Pancreas (tissue), 10 donors: ENCODE results near the gene S100A12. TPM values are rescaled to one million over a fixed set of nuclear protein-coding genes. Genes with fewer than 3 reads are reported as not detected.
"Not testable (repeated sequence)": the region's sequence is repeated elsewhere in the genome, so short reads cannot be mapped to it uniquely, and the experiment has no call there.

Source experiments
- ATAC-seq, 4 donors: fragments of 200-7000 bp; cut with Tn5 transposase; one replicate each; pipeline versions ENCODE4 v1.8.0 to v1.9.1; 2020; ENCODE audit warnings: mild to moderate bottlenecking in 4 of 4, moderate library complexity in 4 of 4
- DNase-seq, 6 donors: peaks; one replicate each; pipeline ENCODE4 v3.0.0-alpha.2; 2020
- FAIRE-seq: peaks from 2 replicates; lab custom pipeline; 2012; peaks lifted over from hg19 to GRCh38; lab: Jason Lieb, UNC
- H3K27ac ChIP-seq, 4 donors: fragments of 200-600 bp; sonication (generic); 1 replicate in 3 of 4; 2 replicates in 1 of 4; pipeline versions ENCODE4 v1.5.0 to v1.8.0; 2020
- H3K27me3 ChIP-seq, 4 donors: fragments of 200-600 bp; one replicate each; pipeline ENCODE4 v1.8.0; 2021
- H3K36me3 ChIP-seq, 3 donors: fragments of 200-600 bp; sonication (generic) in 1 of 3; one replicate each; pipeline versions ENCODE4 v1.5.0 to v1.8.0; 2020 to 2021
- H3K4me1 ChIP-seq, 3 donors: fragments of 200-600 bp; one replicate each; pipeline ENCODE4 v1.8.0; 2021
- H3K4me3 ChIP-seq, 4 donors: fragments of 200-600 bp; sonication (generic) in 2 of 4; one replicate each; pipeline versions ENCODE4 v1.5.0 to v1.8.0; 2020 to 2021
- H3K9me3 ChIP-seq, 4 donors: fragments of 200-600 bp; one replicate each; pipeline ENCODE4 v1.8.0; 2021
- WGBS, 2 donors: extraction: QIAGEN DNeasy Blood & Tissue Kit; methylation state at CpG; one replicate each; pipeline ENCODE4 v1.1.7; 2013; 5-methylcytosine and 5-hydroxymethylcytosine counted together
- intact Hi-C, 3 donors: fragments of 100-400 bp; cut with DNase I; formaldehyde crosslinking; loops; one replicate each; pipeline versions ENCODE4 v1.11.1 to v1.14.2; 2022
- polyA plus RNA-seq, 2 donors: library from polyadenylated mRNA; stranded (reverse); fragments of 200-250 nt; gene quantifications; one replicate each; pipeline ENCODE4 v1.2.3, GENCODE V29; 2013
- total RNA-seq, 6 donors: library from RNA; stranded (reverse); fragmentation: NEBNext Ultra II Directional in 4 of 6; extraction: Animal tissue kit (Norgen Biotek cat#: 25700) in 4 of 6; gene quantifications; one replicate each; pipeline versions ENCODE4 v1.2.1 to v1.2.4, GENCODE V29; 2021 to 2023
- TF ChIP-seq, protein P1 (sequence below), 4 donors: fragments of 200-600 bp; sonication (generic) in 3 of 4; IDR thresholded peaks; one replicate each; pipeline versions ENCODE4 v1.5.0 to v1.8.0; 2021; ENCODE audit warnings: antibody characterized with exemption in 4 of 4
- donor health status: healthy with polysubstance abuse.
- donor health status: DM: no; HTN: no; CAD: no; lungs with moderate emphysema.
- donor health status: DM: no; HTN: no; CAD: no.
- donor health status: control.
- donor health status: control.
- donor health status: Bipolar disorder and iron deficiency.
- donor health status: DM: yes; HTN: yes; CAD: no.
- donor health status: DM: no; HTN: no; CAD: no.
- donor health status: DM: no; HTN: no; CAD: no.
- donor health status: DM: yes; HTN: yes; CAD: no.

The S100A12 gene
- total and polyA plus RNA-seq, 8 donors, result 0.44 to 5.2 (median 1.8) TPM; not detected in 1

DNA sequence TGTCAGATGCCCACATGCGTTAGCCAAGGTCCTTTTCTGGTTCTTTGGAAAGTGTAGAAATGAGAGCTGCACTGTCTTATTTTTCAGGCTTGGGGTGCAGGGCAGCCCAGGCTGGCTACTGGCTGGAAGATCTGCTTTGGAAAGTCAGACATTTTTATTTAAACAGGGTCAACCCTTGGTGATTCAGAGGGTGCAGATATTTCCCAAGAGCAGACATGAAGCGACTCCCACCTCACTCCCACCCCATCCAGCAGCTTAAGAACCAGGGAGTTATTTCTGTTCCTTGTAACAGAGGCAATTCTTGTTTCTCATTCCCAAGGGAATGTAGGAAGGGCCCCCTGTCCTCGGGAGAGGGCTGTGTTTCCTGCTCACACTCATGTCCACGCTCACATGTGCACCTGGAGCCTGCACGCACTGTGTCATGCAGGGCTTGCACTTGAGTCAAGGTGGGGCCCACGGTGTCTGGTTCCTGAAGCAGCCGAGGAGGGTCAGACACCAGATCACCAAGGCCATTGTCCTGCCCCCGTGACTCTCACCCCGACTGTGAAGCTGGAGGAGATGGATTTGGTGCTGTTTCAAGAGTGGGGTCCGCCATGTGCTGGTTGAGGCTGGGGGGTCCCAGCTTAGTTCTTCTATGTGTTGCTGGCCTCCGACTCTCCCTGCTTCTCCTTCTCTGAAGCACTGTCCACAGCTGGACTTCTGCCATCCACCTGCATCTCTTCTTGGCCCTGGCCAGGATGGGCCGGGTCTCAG is 41.9 kb upstream of the S100A12 start:
- Histone ChIP-seq H3K27me3 (no peaks in the 10 kb centered on the region), H3K4me1 (no peaks in the 10 kb centered on the region), H3K27ac (no peak overlapping the region), H3K9me3 (no peaks in the 10 kb centered on the region), H3K36me3 (no peaks in the 10 kb centered on the region), H3K4me3 (no peak overlapping the region)
- ATAC-seq (no peak), DNase-seq (no peak), FAIRE-seq (no peak)
- 50 to 62% methylated on average over 12 of the region's 12 CpGs for WGBS, 2 donors
- intact Hi-C loops, result no loop called here
- TF ChIP-seq, protein P1, sequence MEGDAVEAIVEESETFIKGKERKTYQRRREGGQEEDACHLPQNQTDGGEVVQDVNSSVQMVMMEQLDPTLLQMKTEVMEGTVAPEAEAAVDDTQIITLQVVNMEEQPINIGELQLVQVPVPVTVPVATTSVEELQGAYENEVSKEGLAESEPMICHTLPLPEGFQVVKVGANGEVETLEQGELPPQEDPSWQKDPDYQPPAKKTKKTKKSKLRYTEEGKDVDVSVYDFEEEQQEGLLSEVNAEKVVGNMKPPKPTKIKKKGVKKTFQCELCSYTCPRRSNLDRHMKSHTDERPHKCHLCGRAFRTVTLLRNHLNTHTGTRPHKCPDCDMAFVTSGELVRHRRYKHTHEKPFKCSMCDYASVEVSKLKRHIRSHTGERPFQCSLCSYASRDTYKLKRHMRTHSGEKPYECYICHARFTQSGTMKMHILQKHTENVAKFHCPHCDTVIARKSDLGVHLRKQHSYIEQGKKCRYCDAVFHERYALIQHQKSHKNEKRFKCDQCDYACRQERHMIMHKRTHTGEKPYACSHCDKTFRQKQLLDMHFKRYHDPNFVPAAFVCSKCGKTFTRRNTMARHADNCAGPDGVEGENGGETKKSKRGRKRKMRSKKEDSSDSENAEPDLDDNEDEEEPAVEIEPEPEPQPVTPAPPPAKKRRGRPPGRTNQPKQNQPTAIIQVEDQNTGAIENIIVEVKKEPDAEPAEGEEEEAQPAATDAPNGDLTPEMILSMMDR (IDR thresholded peaks at IDR 0.05), result no peak

DNA sequence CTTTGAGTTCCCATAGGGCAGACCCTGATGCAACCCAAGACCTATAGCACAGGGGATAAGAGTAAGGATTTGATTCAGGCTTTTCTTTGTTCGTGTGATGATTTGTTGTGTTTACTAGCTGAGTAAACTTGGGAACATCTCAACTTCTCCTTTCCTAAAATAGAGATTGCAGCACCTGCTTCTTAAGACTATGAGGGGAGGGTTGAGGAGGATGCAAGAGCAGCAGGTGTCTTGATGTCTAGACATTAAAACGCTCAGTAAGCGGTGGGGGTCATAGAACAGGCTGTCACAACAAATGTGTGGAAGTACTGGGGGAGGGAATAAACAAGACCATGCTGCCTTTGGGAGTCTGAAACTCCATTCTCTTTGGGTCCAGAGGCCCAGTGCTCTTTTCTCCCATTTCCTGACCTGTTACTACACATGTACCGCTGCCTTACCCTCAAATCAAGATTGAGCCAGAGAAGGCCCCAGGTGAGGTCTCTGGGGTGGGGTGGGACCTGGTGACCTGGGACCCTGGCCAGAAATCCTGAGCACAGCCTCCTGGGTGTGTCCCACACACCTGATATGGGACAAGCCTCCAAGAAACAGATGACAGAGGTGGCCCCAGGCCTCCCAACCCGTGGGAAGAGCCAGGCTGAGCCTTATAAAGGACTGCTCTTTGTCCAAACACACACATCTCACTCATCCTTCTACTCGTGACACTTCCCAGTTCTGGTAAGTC is 40.6 kb upstream of the S100A12 start, which contains the start of gene S100A7A:
TSS of gene S100A7A (plus strand) at position 671 of the 721 bp plus-strand sequence. CDS start 1,563 bp downstream, outside the sequence.
- H3K27me3 ChIP-seq, result no peaks in the 10 kb centered on the region
- intact Hi-C loops, result no loop called here
- no peak for FAIRE-seq
- ATAC-seq, result no peak
- no peaks in the 10 kb centered on the region for H3K9me3 ChIP-seq
- TF ChIP-seq, protein P1 (IDR thresholded peaks at IDR 0.05), result no peak
- no peaks in the 10 kb centered on the region for H3K36me3 ChIP-seq
- no peak within 1 kb of the TSS for H3K4me3 ChIP-seq
- no peaks in the 10 kb centered on the region for H3K4me1 ChIP-seq
- no peak for DNase-seq
- WGBS, 2 donors, result 49 to 58% methylated on average over 6 of the region's 6 CpGs
- no peak within 1 kb of the TSS for H3K27ac ChIP-seq

DNA sequence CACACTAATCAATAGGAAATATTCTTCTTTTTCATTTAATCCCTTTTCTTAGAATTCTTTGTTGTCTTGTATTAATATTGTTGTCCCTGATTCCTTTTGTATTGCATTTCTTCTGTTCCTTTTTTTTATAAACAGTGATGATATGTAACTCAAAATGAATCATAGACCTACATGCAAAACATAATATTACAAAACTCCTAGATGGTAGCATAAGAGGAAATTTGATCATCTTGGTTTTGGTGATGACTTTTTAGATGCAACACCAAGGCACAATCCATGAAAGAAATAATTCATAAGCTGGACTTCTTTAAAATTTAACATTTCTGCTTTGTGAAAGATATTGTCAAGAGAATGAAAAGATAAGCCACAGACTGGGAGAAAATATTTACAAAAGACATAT is 38.5 kb upstream of the S100A12 start:
- FAIRE-seq, intact Hi-C loops: not testable (repeated sequence)

DNA sequence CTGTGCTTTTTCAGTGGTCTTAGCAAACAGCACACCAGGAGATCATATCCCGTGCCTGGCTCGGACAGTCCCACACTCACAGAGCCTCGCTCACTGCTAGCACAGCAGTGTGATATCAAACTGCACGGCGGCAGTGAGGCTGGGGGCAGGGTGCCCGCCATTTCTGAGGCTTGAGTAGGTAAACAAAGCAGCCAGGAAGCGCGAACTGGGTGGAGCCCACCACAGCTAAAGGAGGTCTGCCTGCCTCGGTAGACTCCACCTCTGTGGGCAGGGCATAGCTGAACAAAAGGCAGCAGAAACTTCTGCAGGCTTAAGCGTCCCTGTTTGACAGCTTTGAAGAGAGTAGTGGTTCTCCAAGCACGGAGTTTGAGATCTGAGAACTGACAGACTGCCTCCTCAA is 31.9 kb upstream of the S100A12 start:
- WGBS, 2 donors, result 40 to 46% methylated on average over 11 of the region's 11 CpGs
- intact Hi-C loops, H3K4me1 ChIP-seq, H3K9me3 ChIP-seq, H3K27ac ChIP-seq, H3K36me3 ChIP-seq, H3K4me3 ChIP-seq, FAIRE-seq, DNase-seq, ATAC-seq, H3K27me3 ChIP-seq: not testable (repeated sequence)

More for the DNA sequence above, 38.5 kb upstream of the S100A12 start:
- not testable (repeated sequence) for DNase-seq, H3K4me3 ChIP-seq, H3K36me3 ChIP-seq, ATAC-seq, H3K27ac ChIP-seq, H3K4me1 ChIP-seq, H3K27me3 ChIP-seq, H3K9me3 ChIP-seq

DNA sequence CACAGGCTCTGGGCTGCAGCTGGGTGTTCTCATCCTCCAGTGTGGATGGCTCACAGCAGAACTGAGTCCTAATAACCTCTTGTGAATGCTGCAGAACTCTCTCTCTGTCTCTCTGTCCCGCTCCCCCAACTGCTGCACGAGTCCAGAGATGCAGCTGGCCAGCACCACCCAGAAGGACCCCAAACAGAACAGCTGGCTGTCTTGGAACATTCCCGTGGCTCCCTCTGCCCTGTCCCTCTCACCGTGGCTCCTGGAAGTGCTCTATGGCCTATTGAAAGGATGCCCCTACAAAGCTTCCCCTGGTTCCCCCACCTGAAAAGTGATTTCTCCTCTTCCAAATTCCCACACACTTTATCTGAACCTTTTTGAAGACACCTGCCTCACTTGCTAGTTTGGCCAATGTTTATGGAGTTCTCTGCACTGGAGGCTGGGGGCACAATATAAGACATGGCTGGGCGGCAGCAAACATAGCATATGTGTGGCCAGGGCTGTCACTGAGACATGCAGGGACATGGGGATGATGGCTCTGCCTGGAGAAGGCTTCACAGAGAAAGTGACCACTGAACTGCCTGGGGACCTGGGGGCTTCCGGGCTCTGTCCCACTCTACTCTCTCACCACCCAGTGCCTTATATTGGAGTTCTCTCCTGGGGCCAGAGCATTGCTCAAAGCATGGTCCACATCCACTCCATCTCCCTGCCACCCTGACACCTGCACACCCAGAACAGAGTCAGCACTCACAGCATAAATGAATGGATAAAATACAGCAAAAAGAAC is 30.6 kb upstream of the S100A12 start:
- H3K9me3 ChIP-seq, FAIRE-seq, DNase-seq, H3K4me1 ChIP-seq, H3K4me3 ChIP-seq, ATAC-seq, H3K27ac ChIP-seq, intact Hi-C loops, H3K36me3 ChIP-seq, H3K27me3 ChIP-seq: not testable (repeated sequence)
- WGBS, 2 donors, result 52 to 61% methylated on average over 6 of the region's 6 CpGs

DNA sequence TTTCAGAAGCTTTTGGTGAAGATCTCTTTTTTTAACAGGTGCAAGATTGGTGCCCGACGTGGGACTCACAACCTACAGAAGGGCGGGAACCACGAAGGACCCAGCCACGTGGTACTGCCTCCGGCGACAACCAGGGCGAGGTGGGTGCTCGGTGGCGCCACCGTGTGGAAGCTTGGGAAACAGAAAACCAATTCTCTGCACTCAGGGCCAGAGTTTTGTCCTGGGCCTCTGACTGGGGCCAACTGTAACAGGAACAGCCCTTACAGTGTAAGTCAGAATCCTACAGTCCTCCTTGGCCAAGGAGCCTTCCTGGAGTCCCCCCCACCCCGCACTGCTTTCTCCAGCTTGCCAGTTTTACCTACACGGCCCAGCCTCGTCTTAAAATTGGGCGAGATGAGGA is 29.3 kb upstream of the S100A12 start:
- no peak for FAIRE-seq
- peak in 2 of 4 donors; percentile 45 to 54 for ATAC-seq
- no peaks in the 10 kb centered on the region for H3K9me3 ChIP-seq
- H3K36me3 ChIP-seq, result no peaks in the 10 kb centered on the region
- no peaks in the 10 kb centered on the region for H3K4me1 ChIP-seq
- no peaks in the 10 kb centered on the region for H3K27me3 ChIP-seq
- peak in 2 of 6 donors; percentile 13 to 66 for DNase-seq
- H3K4me3 ChIP-seq, result no peak overlapping the region
- no peak overlapping the region for H3K27ac ChIP-seq
- intact Hi-C loops, result no loop called here
- 35 to 44% methylated on average over 15 of the region's 15 CpGs for WGBS, 2 donors
- TF ChIP-seq, protein P1 (IDR thresholded peaks at IDR 0.05), result peak in 2 of 4 donors; percentile 12 to 19
